Stromal cell of bone marrow (primary cell): ENCODE measurements around the gene IL1RAPL1.

ENCODE experiments used
- DNase-seq: peaks from one replicate; pipeline ENCODE4 v3.0.0-alpha.2; 2012; ENCODE audit warnings: low read depth

IL1RAPL1 gene

GRCh38 chrX:29792335-29792734 lies 1205.1 kb downstream of the IL1RAPL1 start:
- no peak for DNase-seq

GRCh38 chrX:29797156-29797555 lies 1209.9 kb downstream of the IL1RAPL1 start:
- DNase-seq: no peak

GRCh38 chrX:29798469-29798868 lies 1211.2 kb downstream of the IL1RAPL1 start:
- DNase-seq: no peak

- no peak for DNase-seq
Measured at GRCh38 chrX:29813174-29813573, 1225.9 kb downstream of the IL1RAPL1 start.

GRCh38 chrX:29824176-29824906 lies 1237.1 kb downstream of the IL1RAPL1 start:
- DNase-seq: no peak

GRCh38 chrX:29826742-29827141 lies 1239.5 kb downstream of the IL1RAPL1 start:
- DNase-seq: no peak

- DNase-seq: no peak
Measured at GRCh38 chrX:29834311-29834710, 1247.1 kb downstream of the IL1RAPL1 start.

GRCh38 chrX:29834764-29835163 lies 1247.5 kb downstream of the IL1RAPL1 start:
- no peak for DNase-seq

GRCh38 chrX:29841750-29842149 lies 1254.5 kb downstream of the IL1RAPL1 start:
- no peak for DNase-seq

GRCh38 chrX:29842552-29842951 lies 1255.3 kb downstream of the IL1RAPL1 start:
- no peak for DNase-seq

- no peak for DNase-seq
Measured at GRCh38 chrX:29851857-29852605, 1264.8 kb downstream of the IL1RAPL1 start.

- DNase-seq: no peak
Measured at GRCh38 chrX:29852767-29853166, 1265.5 kb downstream of the IL1RAPL1 start.

GRCh38 chrX:29858714-29859113 lies 1271.5 kb downstream of the IL1RAPL1 start:
- DNase-seq: peak; percentile 27

GRCh38 chrX:29862126-29862677 lies 1275.0 kb downstream of the IL1RAPL1 start:
- DNase-seq: no peak

- DNase-seq: no peak
Measured at GRCh38 chrX:29867971-29868370, 1280.7 kb downstream of the IL1RAPL1 start.

GRCh38 chrX:29869837-29870236 lies 1282.6 kb downstream of the IL1RAPL1 start:
- no peak for DNase-seq

- no peak for DNase-seq
Measured at GRCh38 chrX:29870608-29871007, 1283.4 kb downstream of the IL1RAPL1 start.

GRCh38 chrX:29872831-29873230 lies 1285.6 kb downstream of the IL1RAPL1 start:
- no peak for DNase-seq

- DNase-seq: no peak
Measured at GRCh38 chrX:29876733-29877132, 1289.5 kb downstream of the IL1RAPL1 start.

GRCh38 chrX:29880977-29881376 lies 1293.7 kb downstream of the IL1RAPL1 start:
- no peak for DNase-seq

- no peak for DNase-seq
Measured at GRCh38 chrX:29890004-29890403, 1302.8 kb downstream of the IL1RAPL1 start.

- no peak for DNase-seq
Measured at GRCh38 chrX:29890646-29891200, 1303.5 kb downstream of the IL1RAPL1 start.

GRCh38 chrX:29902004-29902403 lies 1314.8 kb downstream of the IL1RAPL1 start:
- DNase-seq: no peak
